ENCODE measurements around the gene CAPZA2. TPM values are rescaled to one million over a fixed set of nuclear protein-coding genes. Genes with fewer than 3 reads are reported as not detected.

CAPZA2 gene
- total and polyA plus RNA-seq, 9 of the 15 experiments (the other 6 are each of a cell fraction or from before 2014, with no cell fraction given), result 67.0 to 524 (median 176) TPM

DNA sequence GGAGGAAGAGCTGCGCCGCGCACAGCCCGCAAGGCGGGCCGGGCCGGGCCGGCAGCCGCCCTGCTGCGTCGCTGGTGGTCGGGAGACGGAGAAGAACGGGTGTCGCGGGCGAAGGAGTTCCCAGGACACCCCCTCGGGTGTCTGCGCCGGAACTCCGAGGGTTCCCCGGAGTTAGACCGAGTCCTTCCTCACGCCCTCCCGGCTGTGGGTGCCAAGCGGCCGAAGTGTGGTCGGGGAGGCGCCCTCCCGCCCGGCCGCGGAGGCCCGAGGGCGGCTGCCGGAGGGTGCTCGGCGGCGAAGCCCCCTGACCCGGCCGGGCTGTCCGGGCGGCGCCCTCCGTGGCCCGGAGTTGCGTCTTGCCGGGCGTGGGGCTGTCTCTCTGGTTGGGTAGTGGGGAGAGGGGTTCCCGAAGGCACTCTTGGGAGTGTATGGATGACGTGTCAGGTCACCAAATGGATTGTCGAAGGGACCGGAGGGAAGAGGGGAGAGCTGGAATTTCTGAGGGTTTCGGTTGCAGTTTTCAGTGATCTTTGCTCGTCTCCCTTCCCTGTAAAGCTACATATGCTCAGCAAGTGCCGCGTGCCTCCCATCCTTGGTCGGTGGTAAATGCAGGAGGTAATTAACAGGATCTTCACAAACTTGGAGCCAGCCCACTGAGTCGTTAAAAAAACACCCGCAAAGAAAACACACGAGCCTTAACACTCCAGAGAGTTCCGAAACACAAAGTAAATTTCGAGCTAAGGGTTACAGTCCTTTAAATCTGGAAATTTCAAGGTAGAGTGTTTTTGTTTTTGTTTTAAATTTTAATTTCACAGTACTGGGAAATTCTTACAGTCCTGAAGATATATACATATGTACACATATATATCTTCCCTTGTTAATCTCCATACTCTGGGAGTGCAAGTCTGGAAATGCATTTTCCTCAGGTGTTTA, 91.8 kb downstream of the CAPZA2 start (continued):
- peak in 1 of 3 experiments; percentile 51 for TF ChIP-seq YY1 (IDR thresholded peaks at IDR 0.05; ENCODE audit: borderline replicate concordance in 1 of 3, control insufficient read depth in 1 of 3, extremely low read depth in 1 of 3, insufficient read depth in 3 of 3, insufficient read length in 1 of 3, insufficient replicate concordance in 2 of 3, low read depth in 1 of 3, low read length in 2 of 3)
- TF ChIP-seq, protein P1, sequence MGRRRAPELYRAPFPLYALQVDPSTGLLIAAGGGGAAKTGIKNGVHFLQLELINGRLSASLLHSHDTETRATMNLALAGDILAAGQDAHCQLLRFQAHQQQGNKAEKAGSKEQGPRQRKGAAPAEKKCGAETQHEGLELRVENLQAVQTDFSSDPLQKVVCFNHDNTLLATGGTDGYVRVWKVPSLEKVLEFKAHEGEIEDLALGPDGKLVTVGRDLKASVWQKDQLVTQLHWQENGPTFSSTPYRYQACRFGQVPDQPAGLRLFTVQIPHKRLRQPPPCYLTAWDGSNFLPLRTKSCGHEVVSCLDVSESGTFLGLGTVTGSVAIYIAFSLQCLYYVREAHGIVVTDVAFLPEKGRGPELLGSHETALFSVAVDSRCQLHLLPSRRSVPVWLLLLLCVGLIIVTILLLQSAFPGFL (CRISPR knock-in tag; IDR thresholded peaks at IDR 0.05), result 0 out of 2 replicates have a peak, but pooled peaks have one; percentile 77
- TF ChIP-seq, protein P2, sequence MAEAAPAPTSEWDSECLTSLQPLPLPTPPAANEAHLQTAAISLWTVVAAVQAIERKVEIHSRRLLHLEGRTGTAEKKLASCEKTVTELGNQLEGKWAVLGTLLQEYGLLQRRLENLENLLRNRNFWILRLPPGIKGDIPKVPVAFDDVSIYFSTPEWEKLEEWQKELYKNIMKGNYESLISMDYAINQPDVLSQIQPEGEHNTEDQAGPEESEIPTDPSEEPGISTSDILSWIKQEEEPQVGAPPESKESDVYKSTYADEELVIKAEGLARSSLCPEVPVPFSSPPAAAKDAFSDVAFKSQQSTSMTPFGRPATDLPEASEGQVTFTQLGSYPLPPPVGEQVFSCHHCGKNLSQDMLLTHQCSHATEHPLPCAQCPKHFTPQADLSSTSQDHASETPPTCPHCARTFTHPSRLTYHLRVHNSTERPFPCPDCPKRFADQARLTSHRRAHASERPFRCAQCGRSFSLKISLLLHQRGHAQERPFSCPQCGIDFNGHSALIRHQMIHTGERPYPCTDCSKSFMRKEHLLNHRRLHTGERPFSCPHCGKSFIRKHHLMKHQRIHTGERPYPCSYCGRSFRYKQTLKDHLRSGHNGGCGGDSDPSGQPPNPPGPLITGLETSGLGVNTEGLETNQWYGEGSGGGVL (CRISPR knock-in tag; IDR thresholded peaks at IDR 0.05), result no peak
- TF ChIP-seq, protein P3, sequence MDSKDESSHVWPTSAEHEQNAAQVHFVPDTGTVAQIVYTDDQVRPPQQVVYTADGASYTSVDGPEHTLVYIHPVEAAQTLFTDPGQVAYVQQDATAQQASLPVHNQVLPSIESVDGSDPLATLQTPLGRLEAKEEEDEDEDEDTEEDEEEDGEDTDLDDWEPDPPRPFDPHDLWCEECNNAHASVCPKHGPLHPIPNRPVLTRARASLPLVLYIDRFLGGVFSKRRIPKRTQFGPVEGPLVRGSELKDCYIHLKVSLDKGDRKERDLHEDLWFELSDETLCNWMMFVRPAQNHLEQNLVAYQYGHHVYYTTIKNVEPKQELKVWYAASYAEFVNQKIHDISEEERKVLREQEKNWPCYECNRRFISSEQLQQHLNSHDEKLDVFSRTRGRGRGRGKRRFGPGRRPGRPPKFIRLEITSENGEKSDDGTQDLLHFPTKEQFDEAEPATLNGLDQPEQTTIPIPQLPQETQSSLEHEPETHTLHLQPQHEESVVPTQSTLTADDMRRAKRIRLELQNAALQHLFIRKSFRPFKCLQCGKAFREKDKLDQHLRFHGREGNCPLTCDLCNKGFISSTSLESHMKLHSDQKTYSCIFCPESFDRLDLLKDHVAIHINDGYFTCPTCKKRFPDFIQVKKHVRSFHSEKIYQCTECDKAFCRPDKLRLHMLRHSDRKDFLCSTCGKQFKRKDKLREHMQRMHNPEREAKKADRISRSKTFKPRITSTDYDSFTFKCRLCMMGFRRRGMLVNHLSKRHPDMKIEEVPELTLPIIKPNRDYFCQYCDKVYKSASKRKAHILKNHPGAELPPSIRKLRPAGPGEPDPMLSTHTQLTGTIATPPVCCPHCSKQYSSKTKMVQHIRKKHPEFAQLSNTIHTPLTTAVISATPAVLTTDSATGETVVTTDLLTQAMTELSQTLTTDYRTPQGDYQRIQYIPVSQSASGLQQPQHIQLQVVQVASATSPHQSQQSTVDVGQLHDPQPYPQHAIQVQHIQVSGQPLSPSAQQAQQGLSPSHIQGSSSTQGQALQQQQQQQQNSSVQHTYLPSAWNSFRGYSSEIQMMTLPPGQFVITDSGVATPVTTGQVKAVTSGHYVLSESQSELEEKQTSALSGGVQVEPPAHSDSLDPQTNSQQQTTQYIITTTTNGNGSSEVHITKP (IDR thresholded peaks at IDR 0.05; ENCODE audit: partially characterized antibody), result peak; percentile 49
- TF ChIP-seq FOXP1 (CRISPR knock-in tag; IDR thresholded peaks at IDR 0.05), result no peak
- TF ChIP-seq ELF1 (tag; IDR thresholded peaks at IDR 0.05), result 0 out of 2 replicates have a peak, but pooled peaks have one; percentile 15
- TF ChIP-seq ZNF584 (CRISPR knock-in tag; IDR thresholded peaks at IDR 0.05; ENCODE audit: low read depth), result peak; percentile 53
- TF ChIP-seq ZNF583 (CRISPR knock-in tag; IDR thresholded peaks at IDR 0.05), result no peak
- no peak for TF ChIP-seq MCM3 (IDR thresholded peaks at IDR 0.05)
- TF ChIP-seq ZNF445 (CRISPR knock-in tag; IDR thresholded peaks at IDR 0.05; ENCODE audit: low read depth), result no peak
- no peak; the same call in 1 of the 2 replicates for TF ChIP-seq ZEB2 (IDR thresholded peaks at IDR 0.05)
- TF ChIP-seq WHSC1 (IDR thresholded peaks at IDR 0.05; ENCODE audit: low read length), result no peak
- TF ChIP-seq, protein P4, sequence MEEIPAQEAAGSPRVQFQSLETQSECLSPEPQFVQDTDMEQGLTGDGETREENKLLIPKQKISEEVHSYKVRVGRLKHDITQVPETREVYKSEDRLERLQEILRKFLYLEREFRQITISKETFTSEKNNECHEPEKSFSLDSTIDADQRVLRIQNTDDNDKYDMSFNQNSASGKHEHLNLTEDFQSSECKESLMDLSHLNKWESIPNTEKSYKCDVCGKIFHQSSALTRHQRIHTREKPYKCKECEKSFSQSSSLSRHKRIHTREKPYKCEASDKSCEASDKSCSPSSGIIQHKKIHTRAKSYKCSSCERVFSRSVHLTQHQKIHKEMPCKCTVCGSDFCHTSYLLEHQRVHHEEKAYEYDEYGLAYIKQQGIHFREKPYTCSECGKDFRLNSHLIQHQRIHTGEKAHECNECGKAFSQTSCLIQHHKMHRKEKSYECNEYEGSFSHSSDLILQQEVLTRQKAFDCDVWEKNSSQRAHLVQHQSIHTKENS (CRISPR knock-in tag; IDR thresholded peaks at IDR 0.05), result no peak
- TF ChIP-seq FOSL1 (tag; conservative IDR thresholded peaks at IDR 0.05), result peak; percentile 94
- TF ChIP-seq POLR2A (conservative IDR thresholded peaks at IDR 0.05), result peak; percentile 70
- peak; percentile 35; the same call in 1 of the 2 replicates for TF ChIP-seq ZSCAN29 (IDR thresholded peaks at IDR 0.05)
- TF ChIP-seq RHOXF2B (CRISPR knock-in tag; conservative IDR thresholded peaks at IDR 0.05), result no peak
- TF ChIP-seq ADNP (tag; IDR thresholded peaks at IDR 0.05), result no peak
- TF ChIP-seq ZNF175 (CRISPR knock-in tag; IDR thresholded peaks at IDR 0.05; ENCODE audit: low read depth), result peak; percentile 52; the same call in 1 of the 2 replicates
- no peak for TF ChIP-seq EGR1 (conservative IDR thresholded peaks at IDR 0.05)
- no peak for TF ChIP-seq MCM7 (IDR thresholded peaks at IDR 0.05)

Measured in K562 (cell line).